ENCODE results near the gene IER3. TPM values are rescaled to one million over a fixed set of nuclear protein-coding genes. Genes with fewer than 3 reads are reported as not detected.

Gene IER3
- polyA plus RNA-seq, 3 donors = 30.6 to 188 (median 53.2) TPM

GRCh38 chr6:30712441-30712945 lies 31.9 kb downstream of the IER3 start:
- intact Hi-C loops (cut with micrococcal nuclease) = no loop called here
- 77% methylated on average over 6 of the region's 7 CpGs for WGBS (ENCODE audit: insufficient coverage)
- H3K4me1 Mint-ChIP-seq = peaks cover 7% of the 10 kb centered on the region
- no peak overlapping the region for H3K4me2 ChIP-seq (replicated peaks; ENCODE audit: extremely low read depth, low read length, poor library complexity, severe bottlenecking)
- H3K4me3 Mint-ChIP-seq = no peak overlapping the region
- peaks cover 6 to 10% of the 10 kb centered on the region in 2 donors for H3K4me1 ChIP-seq (ENCODE audit: control insufficient read depth in 1 of 2, insufficient read depth in 2 of 2, low read length in 2 of 2)
- no peaks in the 10 kb centered on the region for H4K20me1 ChIP-seq (ENCODE audit: insufficient read depth, low read length)
- no peaks in the 10 kb centered on the region for H3K9me3 Mint-ChIP-seq
- no peak overlapping the region for H2AFZ ChIP-seq (ENCODE audit: insufficient read depth, low read depth, low read length, poor library complexity, severe bottlenecking)
- DNase-seq = no peak
- H3K36me3 Mint-ChIP-seq = peaks cover 50 to 59% of the 10 kb centered on the region in 2 donors
- no peak overlapping the region for H3K4me3 ChIP-seq (replicated peaks in 1 of 3; ENCODE audit: low read depth in 2 of 3, low read length in 3 of 3)
- TF ChIP-seq CTCF (IDR thresholded peaks at IDR 0.05) = no peak
- H3K9ac ChIP-seq (ENCODE audit: insufficient read depth, low read length, poor library complexity, severe bottlenecking) = no peak overlapping the region
- peaks cover 21% of the 10 kb centered on the region for H3K79me2 ChIP-seq (ENCODE audit: insufficient read depth, low read length)
- no peaks in the 10 kb centered on the region for H3K27me3 ChIP-seq (ENCODE audit: control insufficient read depth in 2 of 2, insufficient read depth in 2 of 2, low read length in 2 of 2)
- no peak overlapping the region for H3K27ac ChIP-seq (ENCODE audit: low read depth in 1 of 2, low read length in 2 of 2)
- no peaks in the 10 kb centered on the region for H3K9me3 ChIP-seq (replicated peaks in 1 of 2; ENCODE audit: control insufficient read depth in 1 of 2, insufficient read depth in 1 of 2, low read length in 2 of 2)
- peaks cover 0 to 4% (median 0%) of the 10 kb centered on the region in 3 donors for H3K27me3 Mint-ChIP-seq (ENCODE audit: low read depth in 3 of 3)
- peaks cover 21 to 53% of the 10 kb centered on the region in 2 donors for H3K36me3 ChIP-seq (replicated peaks in 1 of 2; ENCODE audit: control insufficient read depth in 1 of 2, insufficient read depth in 2 of 2, low read length in 2 of 2)
- H3K27ac Mint-ChIP-seq = peak overlapping the region in 1 of 7 donors; percentile 37

GRCh38 chr6:30711758-30712380 lies 32.5 kb downstream of the IER3 start:
- peaks cover 5% of the 10 kb centered on the region for H3K4me1 Mint-ChIP-seq
- H3K4me3 ChIP-seq (replicated peaks in 1 of 3; ENCODE audit: low read depth in 2 of 3, low read length in 3 of 3) = no peak overlapping the region
- H3K9me3 Mint-ChIP-seq = no peaks in the 10 kb centered on the region
- H3K27ac Mint-ChIP-seq = peak overlapping the region in 2 of 7 donors; percentile 34 to 47
- no peak for DNase-seq
- peaks cover 6 to 8% of the 10 kb centered on the region in 2 donors for H3K4me1 ChIP-seq (ENCODE audit: control insufficient read depth in 1 of 2, insufficient read depth in 2 of 2, low read length in 2 of 2)
- no peak overlapping the region for H2AFZ ChIP-seq (ENCODE audit: insufficient read depth, low read depth, low read length, poor library complexity, severe bottlenecking)
- H3K79me2 ChIP-seq (ENCODE audit: insufficient read depth, low read length) = peaks cover 20% of the 10 kb centered on the region
- no peak overlapping the region for H3K27ac ChIP-seq (ENCODE audit: low read depth in 1 of 2, low read length in 2 of 2)
- no peak overlapping the region for H3K4me3 Mint-ChIP-seq
- H3K36me3 ChIP-seq (replicated peaks in 1 of 2; ENCODE audit: control insufficient read depth in 1 of 2, insufficient read depth in 2 of 2, low read length in 2 of 2) = peaks cover 21 to 59% of the 10 kb centered on the region in 2 donors
- H3K9ac ChIP-seq (ENCODE audit: insufficient read depth, low read length, poor library complexity, severe bottlenecking) = no peak overlapping the region
- H3K27me3 ChIP-seq (ENCODE audit: control insufficient read depth in 2 of 2, insufficient read depth in 2 of 2, low read length in 2 of 2) = no peaks in the 10 kb centered on the region
- no peaks in the 10 kb centered on the region for H4K20me1 ChIP-seq (ENCODE audit: insufficient read depth, low read length)
- H3K27me3 Mint-ChIP-seq (ENCODE audit: low read depth in 3 of 3) = peaks cover 0 to 4% (median 0%) of the 10 kb centered on the region in 3 donors
- H3K9me3 ChIP-seq (replicated peaks in 1 of 2; ENCODE audit: control insufficient read depth in 1 of 2, insufficient read depth in 1 of 2, low read length in 2 of 2) = no peaks in the 10 kb centered on the region
- intact Hi-C loops (cut with micrococcal nuclease) = no loop called here
- peaks cover 53 to 62% of the 10 kb centered on the region in 2 donors for H3K36me3 Mint-ChIP-seq
- H3K4me2 ChIP-seq (replicated peaks; ENCODE audit: extremely low read depth, low read length, poor library complexity, severe bottlenecking) = no peak overlapping the region
- no CpG with 5 or more reads among the region's 1 CpG for WGBS (ENCODE audit: insufficient coverage)
- TF ChIP-seq CTCF (IDR thresholded peaks at IDR 0.05) = no peak
